ENCODE data around the gene GRIN2B.

The GRIN2B gene

GRCh38 chr12:13981296-13981962 lies at the start of gene GRIN2B:
GRIN2B (minus strand) TSS chr12:13981602; CDS start chr12:13866208, 115,394 bp downstream.
- DNase-seq (ENCODE audit: low read depth, low spot score): no peak

DNA sequence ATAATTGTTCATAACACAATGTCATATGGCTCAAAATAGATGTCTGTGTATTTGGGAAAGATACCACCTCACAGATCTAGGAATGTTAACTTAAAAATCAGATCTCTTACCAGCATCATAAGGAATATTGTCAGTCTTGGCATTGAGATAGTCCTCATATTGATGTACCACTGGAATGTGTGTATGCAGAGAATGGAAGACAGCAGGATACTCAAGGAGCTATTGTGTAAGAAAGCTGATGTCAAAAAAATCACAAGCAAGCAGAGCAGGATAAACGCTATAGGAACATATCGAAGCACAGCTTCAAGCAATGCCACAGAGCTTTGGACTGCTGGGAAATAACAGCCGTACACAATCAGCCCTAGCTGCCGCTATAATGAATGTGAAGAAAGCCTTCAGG lies 45.1 kb upstream of the GRIN2B start:
- no peak for DNase-seq (ENCODE audit: low read depth, low spot score)

DNA sequence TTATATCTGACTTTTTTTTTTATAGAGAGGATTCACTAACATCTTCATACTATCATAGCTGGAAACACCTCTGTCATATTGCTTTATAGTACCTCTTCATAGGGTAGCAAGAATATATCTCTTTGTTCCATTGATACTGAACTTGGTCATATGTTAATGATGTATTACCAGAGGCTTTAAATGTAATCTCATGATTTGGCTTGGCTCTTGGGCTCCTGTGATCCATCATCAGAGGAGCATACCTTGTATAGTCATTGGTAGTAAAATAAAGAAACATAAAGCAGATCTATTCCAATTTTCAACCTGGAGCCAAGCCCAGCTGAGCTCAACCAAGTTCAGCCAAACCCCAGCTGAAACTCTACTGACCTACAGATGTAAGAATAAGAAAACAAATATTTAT lies 43.2 kb upstream of the GRIN2B start:
- no peak for DNase-seq (ENCODE audit: low read depth, low spot score)

DNA sequence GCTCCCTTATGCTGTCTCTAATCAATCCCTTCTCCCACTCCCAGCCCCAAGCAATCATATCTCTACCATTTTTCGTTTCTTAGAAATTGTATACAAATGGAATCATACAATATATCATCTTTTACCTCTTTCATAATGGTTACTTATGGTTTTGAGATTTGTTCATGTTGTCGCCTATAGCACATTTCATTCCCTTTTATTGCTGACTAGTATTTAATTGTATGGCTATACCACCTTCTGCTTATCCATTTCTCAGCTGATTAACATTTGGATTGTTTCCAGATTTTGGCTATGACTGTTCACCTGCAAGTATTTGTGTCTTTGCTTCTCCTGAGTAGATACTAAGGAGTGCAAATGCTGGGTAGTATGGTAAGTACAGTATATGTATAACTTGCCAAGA lies 36.7 kb upstream of the GRIN2B start:
- no peak for DNase-seq (ENCODE audit: low read depth, low spot score)

GRCh38 chr12:14010989-14011388 lies 29.6 kb upstream of the GRIN2B start:
- DNase-seq (ENCODE audit: low read depth, low spot score): no peak

DNA sequence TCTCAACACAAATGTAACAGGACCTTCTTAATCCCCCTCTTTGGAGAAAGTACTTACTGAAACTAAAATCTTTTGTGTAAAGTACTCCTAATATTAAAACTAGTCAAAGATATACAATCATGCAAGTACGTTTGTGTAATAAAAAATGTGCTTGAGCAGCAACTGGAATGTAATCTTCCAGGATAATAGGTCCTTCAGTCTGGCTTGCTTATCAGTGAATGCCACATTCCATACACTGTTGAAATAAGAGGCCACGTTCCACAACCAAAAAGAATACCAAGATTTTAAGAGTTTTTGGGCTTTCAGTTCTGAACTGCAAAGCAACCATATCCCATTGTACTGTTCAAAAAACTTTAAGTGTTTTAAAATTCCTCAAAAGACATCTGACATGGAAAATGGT lies 26.2 kb upstream of the GRIN2B start:
- no peak for DNase-seq (ENCODE audit: low read depth, low spot score)

GRCh38 chr12:13992585-13992984 lies 11.2 kb upstream of the GRIN2B start:
- no peak for DNase-seq (ENCODE audit: low read depth, low spot score)

GRCh38 chr12:13992106-13992505 lies 10.7 kb upstream of the GRIN2B start:
- DNase-seq (ENCODE audit: low read depth, low spot score): no peak

GRCh38 chr12:13986031-13986430 lies 4.6 kb upstream of the GRIN2B start:
- no peak for DNase-seq (ENCODE audit: low read depth, low spot score)

DNA sequence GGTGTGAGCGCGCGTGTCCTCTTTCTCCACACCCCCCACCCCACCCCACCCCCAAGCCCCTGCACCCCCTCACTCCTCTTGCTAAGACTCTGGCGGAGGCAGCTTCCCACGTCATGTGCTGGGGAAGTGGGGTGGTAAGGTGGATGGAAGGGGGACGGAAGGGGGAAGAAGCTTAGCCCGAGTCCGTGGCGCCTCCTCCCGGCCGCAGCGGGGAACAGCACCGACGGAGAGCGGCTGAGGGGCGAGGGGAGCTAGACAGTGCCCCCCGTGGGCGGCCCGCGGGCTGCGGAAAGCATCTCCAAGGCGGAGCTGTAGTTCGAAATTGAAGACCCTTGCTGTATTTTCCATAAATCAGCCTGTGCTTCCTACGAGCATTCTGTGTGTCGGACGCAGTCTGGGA lies 588 bp upstream of the GRIN2B start:
- no peak for DNase-seq (ENCODE audit: low read depth, low spot score)

- no peak for DNase-seq (ENCODE audit: low read depth, low spot score)
Measured at GRCh38 chr12:13980538-13981295, 685 bp downstream of the GRIN2B start.

GRCh38 chr12:13979772-13980378 lies 1.5 kb downstream of the GRIN2B start:
- no peak for DNase-seq (ENCODE audit: low read depth, low spot score)

DNA sequence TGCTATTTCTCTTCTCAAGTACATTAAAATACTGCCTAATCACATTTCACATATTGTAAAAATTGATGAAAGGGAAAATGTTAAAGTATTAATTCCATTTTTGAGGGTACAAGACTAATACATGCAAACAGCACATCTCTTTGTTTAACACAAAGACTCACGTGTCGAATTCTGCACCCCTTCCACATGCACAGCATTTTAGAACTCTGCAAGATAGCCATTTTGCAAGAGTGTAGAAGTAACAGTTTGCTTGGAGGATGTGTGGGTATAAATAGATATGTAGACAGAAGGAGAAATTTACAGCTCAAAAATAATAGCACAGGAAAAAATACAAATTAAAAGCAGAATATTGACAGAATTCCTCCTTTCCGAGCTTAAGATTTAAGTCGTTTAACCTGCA lies 2.5 kb downstream of the GRIN2B start:
- no peak for DNase-seq (ENCODE audit: low read depth, low spot score)

DNA sequence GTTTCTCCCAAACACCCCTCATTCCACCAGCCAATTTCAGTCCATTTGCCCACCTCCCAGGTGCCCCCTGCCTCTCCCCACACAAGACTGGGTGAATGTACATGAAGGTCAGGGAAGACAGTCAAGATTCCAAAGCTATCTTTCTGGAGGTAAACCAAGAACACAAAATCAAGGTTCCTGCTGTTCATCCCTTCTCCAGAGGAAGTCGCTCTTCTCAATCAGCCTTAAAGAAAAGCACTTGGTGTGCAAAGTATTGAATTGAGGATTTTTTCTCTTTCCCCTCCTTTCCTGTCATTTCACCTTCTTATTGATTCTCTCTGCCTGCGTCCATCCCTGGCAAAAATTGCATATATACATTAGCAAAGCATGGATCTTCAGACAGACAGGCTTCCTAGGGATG lies 4.5 kb downstream of the GRIN2B start:
- DNase-seq (ENCODE audit: low read depth, low spot score): no peak

GRCh38 chr12:13976028-13976584 lies 5.3 kb downstream of the GRIN2B start:
- no peak for DNase-seq (ENCODE audit: low read depth, low spot score)

DNA sequence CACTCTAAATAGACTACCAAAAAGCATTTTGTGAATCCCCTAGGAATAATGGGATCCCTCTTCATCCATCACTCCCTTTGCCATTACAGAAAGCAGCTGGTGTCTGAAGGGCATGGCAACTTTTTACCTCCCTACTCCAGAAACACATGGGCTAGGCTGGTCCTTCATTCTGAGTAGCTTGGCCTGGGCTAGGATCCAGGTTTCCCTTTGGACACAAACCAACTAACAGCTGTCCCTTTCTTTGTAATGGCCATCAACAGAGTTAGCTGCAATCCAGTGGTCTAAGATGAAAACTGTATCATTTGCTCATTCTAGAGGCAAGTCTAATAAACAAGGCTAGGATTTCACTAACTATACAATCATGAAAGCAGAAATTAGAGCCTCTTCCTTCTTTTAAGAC lies 7.4 kb downstream of the GRIN2B start:
- no peak for DNase-seq (ENCODE audit: low read depth, low spot score)

DNA sequence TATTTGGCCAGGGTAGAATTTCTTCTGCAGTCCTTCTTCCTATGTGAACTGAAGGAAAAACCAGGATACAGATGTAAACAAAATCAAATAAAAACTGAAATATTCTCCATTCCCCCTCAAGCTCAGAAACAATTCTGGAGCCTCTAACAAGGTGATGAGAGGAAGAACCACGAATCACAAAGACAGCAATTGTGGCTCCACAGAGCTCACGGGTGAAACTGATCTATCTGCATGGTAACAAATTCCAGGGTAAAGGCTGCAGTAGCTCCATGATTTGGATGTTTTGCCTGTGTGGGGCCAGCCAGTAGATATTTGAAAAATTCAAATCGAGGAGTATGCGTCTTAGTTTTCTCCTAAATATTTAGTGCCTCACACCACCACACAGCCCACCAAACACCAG lies 10.6 kb downstream of the GRIN2B start:
- no peak for DNase-seq (ENCODE audit: low read depth, low spot score)

DNA sequence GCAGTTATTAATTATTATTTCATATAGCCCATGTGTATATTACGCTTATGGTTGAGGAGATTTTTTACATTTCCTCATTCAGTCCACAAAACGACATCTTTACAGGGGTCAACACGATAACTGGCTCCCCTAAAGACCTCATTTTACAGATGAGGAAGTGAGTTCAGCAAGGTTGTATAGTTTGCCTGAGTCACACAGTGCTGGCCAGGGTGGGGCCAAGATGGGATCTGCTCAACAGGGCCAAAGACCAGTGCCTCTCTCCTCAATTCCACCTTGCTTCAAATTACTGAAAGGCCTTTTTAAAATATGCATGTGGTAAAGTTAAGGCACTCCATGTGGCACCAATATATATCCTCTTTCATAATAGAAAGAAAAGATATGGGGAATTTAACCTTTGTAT lies 13.1 kb downstream of the GRIN2B start:
- no peak for DNase-seq (ENCODE audit: low read depth, low spot score)

GRCh38 chr12:13964666-13965065 lies 16.7 kb downstream of the GRIN2B start:
- no peak for DNase-seq (ENCODE audit: low read depth, low spot score)

- DNase-seq (ENCODE audit: low read depth, low spot score): no peak
Measured at GRCh38 chr12:13962699-13963098, 18.7 kb downstream of the GRIN2B start.

- no peak for DNase-seq (ENCODE audit: low read depth, low spot score)
Measured at GRCh38 chr12:13961971-13962370, 19.4 kb downstream of the GRIN2B start.

DNA sequence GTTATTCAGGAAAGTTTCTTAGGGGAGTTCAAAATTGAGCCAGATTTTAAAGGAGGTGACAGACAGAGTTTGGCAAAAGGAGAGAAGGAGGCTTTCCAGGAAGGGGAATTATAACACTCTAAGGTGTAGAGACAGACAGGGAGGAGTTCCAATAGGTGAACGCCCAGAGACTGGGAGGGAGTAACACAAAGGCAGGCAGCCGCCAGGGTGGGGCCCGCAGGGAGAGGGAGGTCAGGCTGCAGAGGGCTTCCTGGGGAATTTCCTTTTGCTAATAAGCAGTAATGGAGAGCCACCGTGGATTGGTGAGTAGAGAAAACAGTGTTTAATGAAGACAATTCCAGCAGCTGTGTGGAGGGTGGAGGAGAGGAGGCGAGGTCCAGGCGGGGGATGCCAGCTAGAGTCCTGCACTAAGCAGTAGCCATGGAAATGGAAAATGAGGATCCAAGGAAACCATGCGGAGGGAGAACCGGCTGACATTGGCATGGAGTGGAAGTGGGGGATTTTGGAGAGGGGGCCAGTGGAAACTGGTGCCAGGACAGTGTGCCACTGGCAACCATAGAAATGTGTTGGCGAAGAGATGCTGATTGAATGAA lies 22.2 kb downstream of the GRIN2B start:
- DNase-seq (ENCODE audit: low read depth, low spot score): no peak

Data from activated CD4-positive, CD25-positive, alpha-beta regulatory T cell treated with anti-CD3 and anti-CD28 coated beads, Interleukin-2, amount 50 U/mL, for 16 hours (primary cell).